HG03378 (cell line): ENCODE results near the gene CAD.
"Not testable (repeated sequence)": the region's sequence is repeated elsewhere in the genome, so short reads cannot be mapped to it uniquely, and the experiment has no call there.

ENCODE experiments used
- ATAC-seq: cut with Tn5 transposase; IDR thresholded peaks from one replicate; pipeline ENCODE4 v1.9.1; 2021; ENCODE audit warnings: mild to moderate bottlenecking, moderate library complexity; ENCODE audit not compliant: unreplicated experiment

The CAD gene

DNA sequence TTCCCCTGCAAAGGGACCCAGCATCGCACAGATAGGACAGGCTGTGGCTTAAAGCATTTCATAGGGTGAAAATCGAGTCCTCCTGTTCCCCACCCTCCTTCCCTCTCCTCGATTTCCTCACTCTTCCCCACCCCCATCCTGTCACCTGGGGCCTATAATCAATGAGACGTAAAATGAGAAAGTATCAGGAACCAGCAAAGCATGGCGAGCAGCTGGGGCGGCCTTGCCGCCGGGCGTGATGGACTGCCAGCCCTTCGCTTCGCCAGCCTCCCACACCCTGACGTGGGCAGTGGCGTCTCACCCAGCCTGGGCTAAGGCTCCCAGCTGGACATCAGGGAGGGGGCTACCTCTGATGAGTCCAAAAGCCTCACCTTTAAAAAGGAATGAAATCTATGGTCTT lies 34.6 kb downstream of the CAD start:
- no peak for ATAC-seq

DNA sequence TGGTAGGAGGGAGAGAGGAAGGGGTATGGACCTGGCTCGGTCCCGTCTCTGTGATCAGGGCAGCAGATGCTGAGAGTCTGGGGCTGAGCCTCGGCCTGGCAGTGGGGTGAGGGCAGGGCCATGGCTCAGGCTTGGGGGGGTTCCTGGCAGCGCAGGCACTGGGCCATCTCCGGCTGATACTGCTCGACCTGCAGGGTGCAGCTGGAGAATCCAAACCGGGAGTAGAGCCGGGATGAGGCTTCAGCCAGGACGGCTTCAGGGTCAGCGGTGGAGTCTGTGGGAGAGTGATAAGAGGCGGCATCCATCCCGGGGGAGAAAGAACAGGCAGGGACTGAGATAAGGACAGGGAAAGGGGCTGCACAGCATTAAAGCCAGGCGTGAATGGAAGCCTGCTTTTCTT lies 38.0 kb downstream of the CAD start:
- no peak for ATAC-seq

DNA sequence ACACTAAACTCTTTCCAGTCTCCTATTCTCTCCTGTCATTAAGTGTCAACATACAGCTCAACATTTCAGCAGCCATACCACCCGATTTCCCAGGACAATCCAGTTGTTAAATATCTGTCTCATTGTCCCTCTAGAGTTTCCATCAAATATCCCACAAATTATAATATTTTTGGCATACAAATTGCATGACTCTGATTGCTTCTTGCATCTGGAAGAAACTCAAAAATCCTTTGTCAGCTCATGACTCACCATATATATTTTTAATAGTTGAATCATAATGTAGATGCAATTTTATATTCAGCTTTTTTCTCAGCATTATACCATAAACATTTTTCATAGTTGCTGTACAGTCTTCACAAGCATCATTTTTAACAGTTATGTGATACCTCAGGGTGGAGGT lies 38.5 kb downstream of the CAD start:
- ATAC-seq: no peak

DNA sequence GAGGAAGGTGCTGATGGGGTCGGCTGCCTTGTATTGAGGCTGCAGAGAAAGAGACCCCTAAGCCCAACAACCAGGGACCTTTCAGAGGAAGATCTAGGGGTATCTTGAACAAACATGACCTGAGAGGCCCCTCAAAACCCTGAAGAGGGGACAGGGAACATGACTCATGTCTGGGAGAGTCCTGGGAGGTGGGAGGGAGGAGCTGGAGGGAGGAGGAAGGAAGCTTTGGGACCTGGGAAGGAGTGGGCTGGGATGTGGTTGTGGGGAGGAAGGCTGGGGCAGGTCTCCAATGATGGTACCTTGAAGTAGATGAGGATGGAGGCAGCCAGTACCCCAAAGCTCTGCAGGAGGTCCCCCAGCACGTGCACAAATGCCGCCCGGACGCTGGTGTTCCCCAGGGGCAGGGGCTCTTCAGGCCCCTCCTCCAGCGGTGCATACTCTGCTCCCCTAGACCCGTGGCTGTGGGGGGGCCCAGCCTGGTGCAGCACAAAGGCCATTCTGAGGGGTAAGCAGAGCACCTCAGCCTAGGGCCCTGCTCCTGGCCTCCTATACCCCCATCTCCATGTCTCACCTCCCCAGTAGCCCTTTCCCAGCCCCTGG lies 39.8 kb downstream of the CAD start:
- no peak for ATAC-seq

DNA sequence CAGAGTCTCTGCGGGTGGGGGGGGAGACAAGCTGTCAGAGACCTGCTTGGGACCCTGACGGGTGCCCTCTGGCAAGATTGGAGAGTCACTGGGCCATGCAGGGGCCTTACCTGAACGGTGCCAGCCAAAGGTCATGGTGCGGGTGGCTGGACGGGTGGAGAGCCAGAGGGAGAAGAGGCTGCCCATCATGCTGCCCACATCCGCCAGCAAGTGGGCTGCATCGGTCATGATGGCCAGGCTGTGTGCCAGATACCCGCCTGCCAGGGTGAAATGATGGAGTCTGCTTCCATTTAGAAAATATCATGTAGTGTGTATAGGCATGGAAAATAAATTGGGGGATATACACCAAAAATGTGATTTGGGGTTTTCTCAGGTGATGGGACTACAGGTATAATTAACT lies 40.9 kb downstream of the CAD start:
- no peak for ATAC-seq

DNA sequence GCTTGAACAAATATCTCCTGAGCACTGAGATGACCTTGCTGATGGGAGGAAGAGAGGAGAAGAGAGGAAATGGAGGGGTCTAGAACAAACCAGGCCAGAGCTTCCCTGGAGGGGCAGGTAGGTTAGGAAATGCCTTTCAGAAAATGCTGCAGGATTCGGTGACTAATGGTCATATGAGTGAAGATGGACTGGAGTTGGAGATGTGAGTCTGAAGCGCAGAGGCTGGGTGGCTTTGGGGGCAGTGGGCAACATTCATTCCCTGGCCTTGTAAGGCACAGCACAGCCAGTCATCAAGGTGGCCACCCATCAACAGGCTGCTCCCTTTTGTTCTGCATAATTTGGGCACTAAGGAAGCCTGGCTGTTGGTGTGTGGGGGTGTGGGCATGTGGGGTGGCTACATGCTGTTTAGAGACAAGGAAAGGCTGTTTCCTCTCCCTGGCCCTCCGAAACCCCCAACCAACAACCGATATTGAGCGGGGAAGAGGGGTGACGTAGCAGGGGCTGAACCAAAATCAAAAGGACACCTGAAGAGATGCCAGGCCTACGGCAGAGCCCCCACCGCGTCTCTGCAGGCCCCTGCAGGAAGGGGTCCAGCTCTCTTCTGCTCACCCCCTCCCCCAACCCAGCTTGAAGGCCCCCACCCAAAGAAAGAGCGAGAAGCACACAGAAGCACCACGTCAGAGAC lies 44.2 kb downstream of the CAD start:
- no peak for ATAC-seq

DNA sequence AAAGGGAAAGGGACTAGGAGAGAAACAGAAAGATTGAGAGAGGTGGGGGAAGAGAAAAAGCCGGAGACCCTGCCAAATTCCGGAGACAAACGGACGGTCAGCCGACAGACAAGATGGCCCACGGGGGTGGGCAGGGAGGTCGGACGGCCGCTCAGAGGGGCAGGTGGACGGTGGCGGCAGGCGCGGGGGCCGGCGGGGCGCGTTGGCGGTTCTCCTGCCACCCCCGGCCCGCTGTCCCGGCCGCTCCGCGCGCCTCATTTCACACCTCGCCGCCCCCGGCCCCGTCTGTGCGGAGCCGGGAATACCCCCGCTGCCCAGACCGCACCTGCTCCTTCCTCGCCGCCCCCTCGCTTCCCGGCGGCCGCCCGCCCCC lies 44.7 kb downstream of the CAD start:
- no peak for ATAC-seq

DNA sequence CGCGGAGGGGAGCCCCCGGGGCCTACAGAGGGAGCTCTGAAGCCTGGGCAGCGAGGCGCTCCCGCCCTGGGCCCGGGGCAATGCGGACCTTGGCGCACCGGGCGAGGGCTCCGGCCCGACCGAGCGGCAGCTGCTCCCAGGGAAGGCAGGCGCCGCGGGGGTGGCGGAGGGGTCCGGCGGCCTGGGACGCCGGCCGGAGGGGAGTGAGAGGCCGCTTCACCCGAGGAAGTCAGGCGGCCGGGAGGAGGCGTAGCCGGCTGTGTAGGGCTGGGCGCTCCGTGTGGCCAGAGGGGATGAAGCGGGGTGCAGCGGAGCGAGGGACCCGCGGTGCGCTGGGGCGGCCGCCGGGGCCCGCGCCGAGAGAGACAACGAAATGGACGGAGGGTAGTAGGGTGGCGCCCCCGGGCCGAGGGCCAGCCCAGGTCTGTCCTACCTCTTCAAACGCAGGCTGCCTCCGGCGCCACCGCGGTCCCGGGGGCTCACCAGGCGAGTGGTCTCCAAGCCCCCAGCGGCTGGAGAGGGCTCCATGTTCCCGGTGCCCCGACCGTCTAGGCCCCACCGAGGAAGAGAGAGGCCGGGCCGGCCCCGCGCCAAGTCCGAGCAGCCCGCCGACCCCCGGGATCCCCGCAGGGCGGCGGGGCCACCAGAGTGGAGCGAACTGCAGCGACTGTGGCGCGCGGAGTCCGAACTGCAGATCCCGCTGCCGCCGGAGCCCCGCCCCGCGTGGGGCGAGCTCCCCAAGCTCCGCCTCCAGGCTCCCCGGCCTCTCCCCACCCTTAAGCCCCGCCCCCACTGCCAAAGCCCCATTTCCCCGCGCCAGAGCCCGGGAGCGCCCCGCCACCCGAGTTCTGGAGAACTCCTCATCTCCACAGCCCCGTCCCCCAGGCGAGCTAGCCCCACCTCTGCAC lies 45.5 kb downstream of the CAD start, which contains the start of gene SLC30A3:
Gene SLC30A3 (minus strand): TSS at position 669 of the 908 bp plus-strand sequence. CDS start 141 bp downstream, at position 528.
- ATAC-seq: no peak

DNA sequence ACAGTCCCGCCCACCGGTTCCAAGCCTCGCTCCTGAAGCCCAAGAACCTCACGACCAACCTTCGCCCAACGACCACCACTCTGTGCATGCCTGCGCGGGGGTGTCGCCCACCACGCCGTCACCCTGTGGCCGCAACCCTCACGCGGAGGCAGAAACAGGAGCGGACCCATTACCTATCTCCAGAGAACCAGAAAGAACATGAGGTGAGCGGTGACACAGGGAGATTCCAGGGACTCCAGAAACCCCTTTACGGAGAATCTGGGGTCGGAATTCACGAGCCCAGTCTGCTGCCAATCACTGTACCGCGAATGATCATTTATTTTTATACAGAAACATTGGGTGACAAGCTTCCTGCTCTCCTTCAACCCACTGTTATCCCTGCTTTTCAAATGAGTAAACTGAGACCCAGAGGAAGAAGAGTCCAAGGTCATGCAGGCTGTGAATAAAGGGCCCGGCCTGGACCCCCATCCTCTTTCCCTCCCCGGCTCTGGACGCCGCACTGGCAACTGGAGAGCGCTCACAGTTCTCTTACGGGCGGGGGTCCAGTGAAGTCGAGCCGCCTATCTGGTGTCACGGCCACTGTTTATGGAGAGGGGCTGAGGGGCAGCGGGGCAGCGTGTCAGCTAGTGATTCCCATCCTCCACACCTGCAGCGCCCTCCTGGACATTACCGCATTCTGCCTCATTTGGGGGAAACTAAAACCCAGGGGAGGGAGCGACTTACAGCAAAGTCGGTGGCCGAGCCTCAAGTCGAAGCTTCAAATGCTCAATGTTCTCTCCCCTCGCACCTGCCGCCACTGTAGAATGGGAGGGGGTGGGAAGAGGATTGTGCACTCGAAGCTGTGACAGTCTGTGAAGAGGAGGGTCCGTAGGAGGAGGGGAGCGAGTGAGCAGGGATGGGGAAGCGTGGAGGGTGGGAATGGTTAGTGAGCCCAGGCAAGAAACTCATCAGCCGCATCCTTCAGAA lies 46.4 kb downstream of the CAD start:
- ATAC-seq: no peak

DNA sequence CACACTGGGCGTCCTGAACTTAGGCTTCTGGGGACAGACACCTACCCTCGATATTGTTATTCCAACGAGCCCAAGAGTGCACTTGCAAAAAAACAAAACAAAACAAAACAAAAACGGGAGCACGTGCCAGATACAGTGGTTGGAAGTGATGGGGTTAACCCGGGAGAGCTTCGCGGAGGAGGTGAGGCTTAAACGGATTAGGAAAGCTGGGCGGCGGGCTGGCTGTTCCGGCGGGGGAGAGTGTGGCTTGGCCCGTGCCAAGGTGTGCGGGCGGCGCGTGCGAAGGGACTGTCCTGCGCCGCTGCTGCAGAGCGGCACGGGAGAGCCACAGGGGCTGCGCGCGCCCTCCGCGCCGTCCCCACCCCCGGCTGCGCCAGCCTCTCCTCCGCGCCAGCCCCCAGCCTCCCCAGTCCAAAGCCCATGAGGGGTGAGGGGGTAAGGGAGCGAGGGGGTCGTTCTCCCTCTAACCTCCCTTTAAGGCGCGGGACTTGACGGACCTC lies 47.1 kb downstream of the CAD start:
- no peak for ATAC-seq

DNA sequence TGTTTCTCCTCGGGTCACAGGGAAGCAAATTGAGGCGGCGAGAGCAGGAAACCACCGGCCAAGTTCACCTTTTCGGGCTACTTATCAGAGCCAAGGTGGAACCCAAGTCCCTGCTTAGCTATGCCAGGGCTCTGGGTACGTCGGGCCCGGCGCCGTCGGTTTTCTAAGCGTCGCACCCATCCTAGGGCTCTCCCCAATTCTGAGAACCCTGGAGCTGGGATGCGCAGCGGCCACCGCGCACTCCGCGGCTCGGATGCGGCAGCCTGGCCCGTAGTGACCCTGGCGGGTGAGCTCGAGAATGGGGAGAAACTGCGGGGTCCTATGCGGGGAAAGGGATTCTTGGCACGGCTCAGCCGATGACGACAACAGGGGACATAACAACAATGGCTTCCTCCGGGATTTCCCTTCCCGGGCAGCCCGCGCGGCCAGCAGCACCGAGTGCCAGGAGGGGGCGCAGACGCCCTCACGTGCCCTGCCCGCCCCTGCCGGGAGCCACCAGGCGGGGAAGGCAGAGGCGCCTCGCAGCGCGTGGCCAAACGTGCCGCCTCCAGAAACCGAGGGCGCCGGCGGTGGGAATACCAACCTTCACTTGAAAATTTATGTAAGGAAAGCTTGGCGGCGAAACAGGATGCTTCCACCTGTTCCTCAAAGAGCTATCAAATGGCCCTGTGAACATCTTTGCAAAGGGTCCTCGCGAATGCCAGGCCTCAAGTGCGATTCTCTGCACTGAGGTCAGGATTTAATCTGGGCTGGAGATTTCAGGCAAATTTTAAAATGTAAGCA lies 47.8 kb downstream of the CAD start:
- ATAC-seq: no peak

DNA sequence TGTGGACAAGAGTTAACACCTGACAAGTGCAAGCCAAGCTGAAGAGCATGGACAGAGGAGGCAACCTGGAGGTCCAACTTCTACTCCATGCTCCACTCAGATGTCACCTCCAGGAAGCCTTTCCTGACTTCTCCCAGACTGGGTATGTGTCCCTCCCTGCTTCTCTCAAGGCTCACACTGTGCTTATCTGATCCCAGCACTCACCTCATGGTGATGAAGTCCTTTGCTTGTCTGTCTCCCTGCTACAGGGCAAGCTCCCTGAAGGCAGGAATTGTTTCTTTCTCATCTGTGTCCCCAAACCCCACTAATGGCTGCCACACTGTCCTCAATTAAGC lies 48.3 kb downstream of the CAD start:
- ATAC-seq: no peak

DNA sequence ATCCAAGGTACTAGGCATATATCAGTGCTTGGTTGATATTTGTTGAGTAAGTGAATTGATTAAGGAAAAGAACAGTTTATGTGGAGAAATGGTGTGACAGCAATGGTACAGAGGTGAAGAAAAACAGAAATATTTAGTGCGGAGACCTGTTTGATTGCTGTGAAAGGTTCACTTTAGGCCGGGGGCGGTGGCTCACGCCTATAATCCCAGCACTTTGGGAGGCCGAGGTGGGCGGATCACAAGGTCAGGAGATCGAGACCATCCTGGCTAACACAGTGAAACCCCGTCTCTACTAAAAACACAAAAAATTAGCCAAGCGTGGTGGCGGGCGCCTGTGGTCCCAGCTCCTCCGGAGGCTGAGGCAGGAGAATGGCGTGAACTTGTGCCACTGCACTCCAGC lies 51.1 kb downstream of the CAD start:
- ATAC-seq: not testable (repeated sequence)

DNA sequence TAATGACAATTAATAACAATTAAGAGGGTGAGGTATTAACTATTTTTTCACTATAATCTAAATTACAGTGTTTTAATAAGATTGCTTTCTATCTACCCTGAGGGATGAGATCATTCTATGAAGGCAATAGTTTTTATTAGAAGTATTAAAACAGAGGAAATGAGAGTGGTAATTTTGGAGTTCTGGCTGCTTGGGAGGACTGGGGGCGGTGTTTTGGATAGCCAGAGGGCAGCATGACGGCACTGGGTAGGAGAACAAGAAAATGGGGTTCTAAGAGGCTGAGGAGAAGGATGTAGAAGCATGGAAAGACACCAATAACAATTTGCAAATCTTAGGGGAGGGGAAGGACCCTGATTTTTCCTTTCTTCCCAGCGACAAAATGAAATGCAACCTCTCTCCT lies 53.0 kb downstream of the CAD start:
- ATAC-seq: no peak

DNA sequence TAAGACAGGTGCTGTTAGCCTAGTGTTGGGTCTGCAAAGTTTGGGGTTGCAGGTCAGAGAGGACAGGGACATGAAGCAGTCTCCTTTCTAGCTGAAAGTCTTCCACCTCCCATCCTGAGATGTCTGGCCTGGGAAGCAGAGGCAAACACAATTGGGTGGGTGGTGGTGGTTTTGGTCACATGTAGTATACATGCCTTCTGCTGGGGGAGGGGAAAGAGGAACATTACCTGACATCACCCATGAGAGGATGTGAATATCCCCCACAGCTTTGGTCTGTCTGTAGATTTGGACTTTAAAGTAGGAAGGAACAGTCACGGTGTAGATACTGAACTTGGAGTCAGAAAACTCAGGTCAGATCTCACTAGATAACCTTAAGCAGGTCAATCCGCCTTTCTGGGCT lies 53.5 kb downstream of the CAD start:
- ATAC-seq: no peak

DNA sequence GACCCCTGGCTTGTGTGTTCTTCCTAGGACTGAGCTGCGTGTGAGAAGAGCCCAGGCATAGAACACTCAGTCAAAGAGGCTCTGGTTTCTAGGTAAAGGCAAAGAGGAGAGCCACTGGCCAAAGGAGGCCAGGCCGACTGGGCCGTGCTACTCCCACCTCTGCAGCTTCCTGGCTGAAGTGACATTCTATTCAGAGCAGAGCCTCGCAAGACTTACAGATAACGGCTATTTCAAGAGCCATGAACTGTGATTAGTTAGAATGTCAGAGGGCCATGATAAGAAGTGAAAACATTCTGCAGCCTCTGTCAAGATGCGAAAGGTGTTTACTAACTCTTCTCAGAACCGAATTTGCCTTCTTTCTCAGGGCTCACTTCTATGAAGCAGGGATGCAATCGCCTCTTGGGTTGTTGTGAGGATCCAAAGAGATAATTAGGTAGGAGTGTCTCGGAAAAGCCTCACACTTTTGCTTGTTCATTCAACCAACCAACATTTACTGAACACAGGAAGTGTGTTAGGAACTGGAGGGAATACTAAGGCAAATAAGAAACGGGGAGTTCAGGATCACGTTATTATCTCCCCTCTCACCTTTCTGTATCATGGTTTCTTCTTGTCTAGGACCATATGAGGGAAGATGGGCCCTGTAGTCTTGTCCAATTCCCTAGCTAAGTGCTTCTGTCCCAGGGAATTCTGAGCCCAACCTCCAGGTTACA lies 54.6 kb downstream of the CAD start:
- ATAC-seq: no peak

DNA sequence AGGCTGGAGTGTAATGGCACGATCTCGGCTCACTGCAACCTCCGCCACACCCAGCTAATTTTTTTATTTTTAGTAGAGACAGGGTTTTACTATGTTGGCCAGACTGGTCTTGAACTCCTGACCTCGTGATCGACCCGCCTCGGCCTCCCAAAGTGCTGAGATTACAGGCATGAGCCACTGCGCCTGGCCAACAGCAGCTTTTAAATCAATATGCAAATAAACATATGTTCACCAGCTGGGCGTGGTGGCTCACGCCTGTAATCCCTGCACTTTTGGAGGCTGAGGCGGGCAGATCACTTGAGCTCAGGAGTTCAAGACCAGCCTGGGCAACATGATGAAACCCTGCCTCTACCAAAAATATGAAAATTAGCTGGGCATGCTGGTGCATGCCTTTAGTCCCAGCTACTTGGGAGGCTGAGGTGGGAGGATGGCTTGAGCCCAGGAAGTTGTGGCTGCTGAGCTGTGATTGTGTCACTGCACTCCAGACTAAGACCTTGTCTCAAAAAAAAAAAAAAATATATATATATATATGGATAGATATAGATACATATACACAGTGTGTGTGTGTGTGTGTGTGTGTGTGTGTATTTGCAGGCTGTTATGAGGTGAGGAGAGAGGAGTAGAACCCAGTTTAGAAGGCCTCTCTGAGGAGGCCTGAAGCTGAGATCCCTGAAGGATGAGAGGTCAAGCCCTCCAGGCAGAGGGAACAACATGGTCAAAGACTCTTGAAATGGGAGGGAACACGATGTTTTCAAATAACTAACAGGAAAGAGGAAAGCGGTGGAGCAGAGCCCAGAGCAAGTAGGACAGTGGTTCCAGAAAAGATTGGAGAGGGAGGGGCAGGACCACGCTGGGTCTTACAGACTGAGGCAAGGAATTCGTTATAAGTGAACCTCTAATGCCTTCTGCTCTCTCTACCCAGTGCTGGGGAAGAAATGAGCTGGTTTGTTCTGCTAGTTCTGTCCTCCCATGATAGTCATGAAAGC lies 55.7 kb downstream of the CAD start:
- not testable (repeated sequence) for ATAC-seq
